Spleen (tissue), 7 donors: ENCODE results near the gene DNAJB9.
"Not testable (repeated sequence)": the region's sequence is repeated elsewhere in the genome, so short reads cannot be mapped to it uniquely, and the experiment has no call there.

Experiments
- CTCF ChIP-seq, 11 experiments: fragments of 200-600 bp in 7 of 11; fragments of 450-650 bp in 4 of 11; sonication (generic) in 4 of 11; IDR thresholded peaks in 8 of 11; conservative IDR thresholded peaks in 3 of 11; 1 replicate in 7 of 11; 2 replicates in 4 of 11; pipeline versions ENCODE4 v1.4.0 to v1.8.0; 2016 to 2021; ENCODE audit warnings: antibody characterized with exemption in 11 of 11, inconsistent platforms in 4 of 11, mild to moderate bottlenecking in 1 of 11
- POLR2A ChIP-seq, 3 donors: fragments of 450-650 bp; IDR thresholded peaks; one replicate each; pipeline ENCODE4 v1.5.1; 2017; ENCODE audit warnings: antibody characterized with exemption in 3 of 3, mild to moderate bottlenecking in 1 of 3
- POLR2AphosphoS5 ChIP-seq, 3 donors: sonication (generic); formaldehyde crosslinking; IDR thresholded peaks; one replicate each; pipeline ENCODE4 v1.5.1; 2017; ENCODE audit warnings: antibody characterized with exemption in 3 of 3
- donor health status: DM: no; HTN: no; CAD: no; lungs with moderate emphysema.
- donor health status: DM: no; HTN: no; CAD: no.
- donor health status: DM: no; HTN: no; CAD: no.

DNA sequence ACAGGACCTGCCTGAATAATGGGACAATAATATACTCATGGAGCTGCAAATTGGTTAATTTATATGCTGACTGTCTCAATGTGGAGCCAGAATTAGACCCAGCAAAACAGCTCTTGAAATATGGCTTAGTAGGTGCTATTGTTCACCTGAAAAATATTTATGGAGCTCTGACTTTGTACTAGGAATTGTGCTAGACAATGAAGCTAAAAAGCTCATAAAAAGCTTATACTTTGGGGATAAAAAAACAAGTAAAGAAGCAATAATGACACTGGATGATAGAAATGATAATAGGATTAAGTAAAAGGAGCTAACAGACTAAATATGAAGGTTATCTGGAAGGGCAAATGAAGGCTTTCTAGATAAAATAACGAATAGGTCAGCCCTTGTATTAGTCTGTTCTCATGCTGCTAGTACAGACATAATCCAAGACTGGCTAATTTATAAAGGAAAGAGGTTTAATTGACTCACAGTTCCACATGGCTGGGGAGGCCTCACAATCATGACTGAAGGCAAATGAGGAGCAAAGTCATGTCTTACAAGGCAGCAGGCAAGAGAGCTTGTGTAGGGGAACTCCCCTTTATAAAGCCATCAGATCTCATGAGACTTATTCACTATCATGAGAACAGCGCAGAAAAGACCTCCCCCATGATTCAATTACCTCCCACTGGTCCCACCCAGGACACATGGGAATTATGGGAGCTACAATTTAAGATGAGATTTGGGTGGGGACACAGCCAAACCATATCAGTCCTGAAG is 21.4 kb upstream of the DNAJB9 start:
- TF ChIP-seq CTCF (IDR thresholded peaks at IDR 0.05 in 8 of 11, conservative IDR thresholded peaks at IDR 0.05 in 3 of 11); POLR2AphosphoS5 (IDR thresholded peaks at IDR 0.05); POLR2A (IDR thresholded peaks at IDR 0.05): not testable (repeated sequence)
